GM12875 (cell line): ENCODE results near the gene FANCL.

ENCODE experiments used
- H3K4me3 ChIP-seq: one replicate; pipeline ENCODE4 v1.5.1; 2011; ENCODE audit warnings: low read depth, low read length, control low read depth
- CTCF ChIP-seq: IDR thresholded peaks from 2 replicates; pipeline ENCODE4 v1.5.1; 2011; ENCODE audit warnings: low read depth, mild to moderate bottlenecking, control low read depth, inconsistent platforms, low read length, moderate library complexity, borderline replicate concordance; ENCODE audit not compliant: insufficient read depth

The FANCL gene

GRCh38 chr2:58137856-58138255 is 103.3 kb downstream of the FANCL start:
- TF ChIP-seq CTCF: no peak
- no peak overlapping the region for H3K4me3 ChIP-seq

GRCh38 chr2:58137221-58137620 is 103.9 kb downstream of the FANCL start:
- no peak for TF ChIP-seq CTCF
- H3K4me3 ChIP-seq: no peak overlapping the region

GRCh38 chr2:58135861-58136260 is 105.3 kb downstream of the FANCL start:
- TF ChIP-seq CTCF: no peak

GRCh38 chr2:58133395-58133794 is 107.7 kb downstream of the FANCL start:
- no peak overlapping the region for H3K4me3 ChIP-seq
- no peak for TF ChIP-seq CTCF

More at GRCh38 chr2:58135861-58136260, 105.3 kb downstream of the FANCL start:
- H3K4me3 ChIP-seq: no peak overlapping the region

GRCh38 chr2:58131191-58132011 is 109.7 kb downstream of the FANCL start:
- no peak overlapping the region for H3K4me3 ChIP-seq
- TF ChIP-seq CTCF: no peak

GRCh38 chr2:58130238-58130637 is 110.9 kb downstream of the FANCL start:
- no peak for TF ChIP-seq CTCF
- no peak overlapping the region for H3K4me3 ChIP-seq

- no peak overlapping the region for H3K4me3 ChIP-seq
- TF ChIP-seq CTCF: no peak
Measured at GRCh38 chr2:58127111-58127510, 114.0 kb downstream of the FANCL start.
